Measurements from ENCODE around the gene GDF15. TPM values are rescaled to one million over a fixed set of nuclear protein-coding genes. Genes with fewer than 3 reads are reported as not detected.
A peak's percentile ranks its signal among the peaks of the same experiment; 100 is the strongest.

GDF15 gene
- total RNA-seq, 1 donor from 2014 or later, result not detected

- intact Hi-C loops (cut with micrococcal nuclease), result loop anchor here (1.0 to 5.0 kb wide), 3 partner anchors 8 to 187 kb away; partner anchors contain the start of genes LRRC25 and RAB3A
- Mint-ChIP-seq H3K4me3 (peak overlapping the region; percentile 47), H3K27me3 (ENCODE audit: insufficient read depth) (peaks cover 58% of the 10 kb centered on the region), H3K9me3 (no peaks in the 10 kb centered on the region), H3K36me3 (ENCODE audit: low read depth) (no peaks in the 10 kb centered on the region), H3K4me1 (ENCODE audit: low read depth) (peaks cover 5% of the 10 kb centered on the region), H3K27ac (no peak overlapping the region)
- no peak for DNase-seq (ENCODE audit: low spot score)
These were observed 3.2 kb downstream of the GDF15 start for GRCh38 chr19:18388960-18389725.

- H3K27me3 Mint-ChIP-seq (ENCODE audit: insufficient read depth), result peaks cover 55% of the 10 kb centered on the region
- no peak for DNase-seq (ENCODE audit: low spot score)
- peak overlapping the region; percentile 47 for H3K4me3 Mint-ChIP-seq
- H3K4me1 Mint-ChIP-seq (ENCODE audit: low read depth), result peaks cover 5% of the 10 kb centered on the region
- intact Hi-C loops (cut with micrococcal nuclease), result loop anchor here (5.0 kb wide), 2 partner anchors 162 to 187 kb away; partner anchors contain the start of genes PDE4C and RAB3A
- H3K27ac Mint-ChIP-seq, result no peak overlapping the region
- no peaks in the 10 kb centered on the region for H3K9me3 Mint-ChIP-seq
- H3K36me3 Mint-ChIP-seq (ENCODE audit: low read depth), result no peaks in the 10 kb centered on the region
These were observed 3.7 kb downstream of the GDF15 start for GRCh38 chr19:18389726-18390064.

GRCh38 chr19:18390065-18390907 lies 4.3 kb downstream of the GDF15 start:
- intact Hi-C loops (cut with micrococcal nuclease), result loop anchor here (5.0 kb wide), 1 partner anchor 163 kb away; the partner anchor contains the start of gene PDE4C
- DNase-seq (ENCODE audit: low spot score), result no peak
- Mint-ChIP-seq H3K9me3 (no peaks in the 10 kb centered on the region), H3K27me3 (ENCODE audit: insufficient read depth) (peaks cover 55% of the 10 kb centered on the region), H3K4me1 (ENCODE audit: low read depth) (peaks cover 5% of the 10 kb centered on the region), H3K27ac (no peak overlapping the region), H3K36me3 (ENCODE audit: low read depth) (no peaks in the 10 kb centered on the region), H3K4me3 (no peak overlapping the region)

- Mint-ChIP-seq H3K36me3 (ENCODE audit: low read depth) (no peaks in the 10 kb centered on the region), H3K9me3 (no peaks in the 10 kb centered on the region), H3K27ac (no peak overlapping the region), H3K4me3 (no peak overlapping the region), H3K4me1 (ENCODE audit: low read depth) (peaks cover 5% of the 10 kb centered on the region), H3K27me3 (ENCODE audit: insufficient read depth) (peaks cover 44% of the 10 kb centered on the region)
- intact Hi-C loops (cut with micrococcal nuclease), result loop anchor here (5.0 kb wide), 1 partner anchor 164 kb away; the partner anchor contains the start of gene PDE4C
- DNase-seq (ENCODE audit: low spot score), result no peak
These were observed 5.6 kb downstream of the GDF15 start for GRCh38 chr19:18391509-18392075.

- Mint-ChIP-seq H3K27me3 (ENCODE audit: insufficient read depth) (peaks cover 36% of the 10 kb centered on the region), H3K36me3 (ENCODE audit: low read depth) (no peaks in the 10 kb centered on the region), H3K9me3 (no peaks in the 10 kb centered on the region), H3K4me1 (ENCODE audit: low read depth) (peaks cover 5% of the 10 kb centered on the region), H3K27ac (no peak overlapping the region), H3K4me3 (no peak overlapping the region)
- DNase-seq (ENCODE audit: low spot score), result no peak
- intact Hi-C loops (cut with micrococcal nuclease), result loop anchor here (5.0 kb wide), 1 partner anchor 165 kb away; the partner anchor contains the start of gene PDE4C
These were observed 6.5 kb downstream of the GDF15 start for GRCh38 chr19:18392417-18392816.

- Mint-ChIP-seq H3K27ac (no peak overlapping the region), H3K9me3 (no peaks in the 10 kb centered on the region), H3K4me1 (ENCODE audit: low read depth) (peaks cover 5% of the 10 kb centered on the region), H3K36me3 (ENCODE audit: low read depth) (no peaks in the 10 kb centered on the region), H3K4me3 (no peak overlapping the region), H3K27me3 (ENCODE audit: insufficient read depth) (peaks cover 32% of the 10 kb centered on the region)
- intact Hi-C loops (cut with micrococcal nuclease), result loop anchor here (5.0 kb wide), 1 partner anchor 166 kb away; the partner anchor contains the start of gene PDE4C
- DNase-seq (ENCODE audit: low spot score), result no peak
These were observed 7.0 kb downstream of the GDF15 start for GRCh38 chr19:18392926-18393325.

GRCh38 chr19:18393836-18394235 lies 7.9 kb downstream of the GDF15 start:
- Mint-ChIP-seq H3K9me3 (no peaks in the 10 kb centered on the region), H3K4me3 (no peak overlapping the region), H3K4me1 (ENCODE audit: low read depth) (no peaks in the 10 kb centered on the region), H3K27ac (no peak overlapping the region), H3K36me3 (ENCODE audit: low read depth) (no peaks in the 10 kb centered on the region), H3K27me3 (ENCODE audit: insufficient read depth) (peaks cover 24% of the 10 kb centered on the region)
- DNase-seq (ENCODE audit: low spot score), result no peak
- intact Hi-C loops (cut with micrococcal nuclease), result loop anchor here (5.0 kb wide), 1 partner anchor 167 kb away; the partner anchor contains the start of gene PDE4C

- peaks cover 6% of the 10 kb centered on the region for H3K27me3 Mint-ChIP-seq (ENCODE audit: insufficient read depth)
These were observed 10.7 kb downstream of the GDF15 start for GRCh38 chr19:18396471-18397241.

GRCh38 chr19:18397242-18398202 lies 11.6 kb downstream of the GDF15 start, which contains the start of gene LRRC25:
Gene LRRC25, minus strand, starts transcription at chr19:18397622. Its CDS starts 659 bp downstream, at chr19:18396963.
- Mint-ChIP-seq H3K4me1 (ENCODE audit: low read depth) (peaks cover 13% of the 10 kb centered on the region), H3K27ac (no peak within 1 kb of the TSS), H3K9me3 (no peaks in the 10 kb centered on the region), H3K27me3 (ENCODE audit: insufficient read depth) (peaks cover 8% of the 10 kb centered on the region), H3K36me3 (ENCODE audit: low read depth) (no peaks in the 10 kb centered on the region), H3K4me3 (no peak within 1 kb of the TSS)
- intact Hi-C loops (cut with micrococcal nuclease), result loop anchor here (1.0 kb wide), 1 partner anchor 9 kb away; no protein-coding TSS in a partner anchor
- DNase-seq (ENCODE audit: low spot score), result no peak

More at GRCh38 chr19:18396471-18397241, 10.7 kb downstream of the GDF15 start:
- no peaks in the 10 kb centered on the region for H3K9me3 Mint-ChIP-seq
- no peak overlapping the region for H3K27ac Mint-ChIP-seq
- peaks cover 11% of the 10 kb centered on the region for H3K4me1 Mint-ChIP-seq (ENCODE audit: low read depth)
- no peak overlapping the region for H3K4me3 Mint-ChIP-seq
- DNase-seq (ENCODE audit: low spot score), result no peak
- H3K36me3 Mint-ChIP-seq (ENCODE audit: low read depth), result no peaks in the 10 kb centered on the region
- intact Hi-C loops (cut with micrococcal nuclease), result loop anchor here (1.0 kb wide), 1 partner anchor 8 kb away; no protein-coding TSS in a partner anchor

GRCh38 chr19:18399008-18399407 lies 13.1 kb downstream of the GDF15 start:
- intact Hi-C loops (cut with micrococcal nuclease), result no loop called here
- no peaks in the 10 kb centered on the region for H3K36me3 Mint-ChIP-seq (ENCODE audit: low read depth)
- H3K4me3 Mint-ChIP-seq, result no peak overlapping the region
- H3K27ac Mint-ChIP-seq, result no peak overlapping the region
- peaks cover 3% of the 10 kb centered on the region for H3K27me3 Mint-ChIP-seq (ENCODE audit: insufficient read depth)
- peaks cover 13% of the 10 kb centered on the region for H3K4me1 Mint-ChIP-seq (ENCODE audit: low read depth)
- no peak for DNase-seq (ENCODE audit: low spot score)
- H3K9me3 Mint-ChIP-seq, result no peaks in the 10 kb centered on the region

- Mint-ChIP-seq H3K9me3 (no peaks in the 10 kb centered on the region), H3K27me3 (ENCODE audit: insufficient read depth) (peaks cover 3% of the 10 kb centered on the region), H3K27ac (no peak overlapping the region), H3K36me3 (ENCODE audit: low read depth) (no peaks in the 10 kb centered on the region), H3K4me1 (ENCODE audit: low read depth) (peaks cover 13% of the 10 kb centered on the region), H3K4me3 (no peak overlapping the region)
- DNase-seq (ENCODE audit: low spot score), result no peak
- intact Hi-C loops (cut with micrococcal nuclease), result loop anchor here (1.0 kb wide), 1 partner anchor 9 kb away; no protein-coding TSS in a partner anchor
These were observed 15.7 kb downstream of the GDF15 start for GRCh38 chr19:18401580-18402112.
